ENCODE results near the gene SH2D5.

SH2D5 gene

DNA sequence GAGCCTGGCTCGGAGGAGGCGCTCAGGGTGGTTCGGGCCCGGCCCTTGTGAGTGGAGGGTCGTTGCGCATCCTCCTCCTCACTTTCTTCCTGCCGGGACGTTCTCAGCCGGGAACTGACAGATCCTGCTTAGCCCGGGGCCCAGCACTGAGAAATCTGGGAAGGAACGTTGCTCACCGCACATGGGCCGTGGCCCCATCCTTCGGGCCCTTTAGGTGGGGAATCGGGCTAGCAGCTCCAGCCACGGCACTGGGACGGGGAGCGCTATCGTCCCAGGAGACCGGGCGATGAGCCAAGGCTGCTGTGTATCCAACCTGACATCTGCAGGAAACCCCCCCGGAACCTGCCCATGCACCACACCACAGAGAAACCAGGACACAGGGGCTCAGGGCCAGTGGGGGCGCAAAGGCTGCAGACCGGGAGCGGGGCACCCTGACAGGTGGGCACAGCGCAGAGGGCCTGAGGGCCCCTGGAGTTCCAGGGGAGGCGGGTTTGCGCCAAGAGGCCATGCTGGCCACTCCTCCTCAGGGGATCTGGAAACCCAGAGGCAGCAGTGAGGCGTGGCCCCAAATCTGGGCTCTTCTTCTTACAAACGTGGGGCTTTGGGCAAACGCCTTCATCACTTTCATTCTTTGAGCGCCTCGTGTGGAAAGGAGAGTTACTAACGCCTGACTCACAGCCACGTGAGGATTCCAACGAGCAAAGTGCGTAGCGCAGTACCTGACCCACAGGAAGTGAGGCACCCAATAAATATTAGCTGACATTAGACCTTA, at the start of gene SH2D5:
TSS of gene SH2D5 (minus strand) at position 116 of the 772 bp plus-strand sequence. CDS start 4,659 bp downstream, outside the sequence.
- peak; percentile 87 for DNase-seq

DNA sequence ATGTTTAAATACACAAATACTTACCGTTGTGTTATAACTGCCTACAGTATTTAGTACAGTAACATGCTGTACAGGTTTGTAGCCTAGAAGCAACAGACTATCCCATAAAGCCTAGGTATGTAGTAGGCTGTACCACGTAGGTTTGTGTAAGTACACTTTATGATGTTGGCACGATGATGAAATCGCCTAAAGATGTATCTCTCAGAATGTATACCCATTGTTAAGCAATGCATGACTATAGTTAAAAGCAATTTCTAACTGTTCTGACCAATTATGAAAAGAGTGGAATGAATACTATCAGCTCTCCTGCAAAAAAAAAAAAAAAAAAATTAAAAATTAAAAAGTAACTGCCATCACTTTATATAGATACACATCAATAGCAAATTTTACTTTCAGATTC, 43.2 kb upstream of the SH2D5 start:
- DNase-seq, result no peak

DNA sequence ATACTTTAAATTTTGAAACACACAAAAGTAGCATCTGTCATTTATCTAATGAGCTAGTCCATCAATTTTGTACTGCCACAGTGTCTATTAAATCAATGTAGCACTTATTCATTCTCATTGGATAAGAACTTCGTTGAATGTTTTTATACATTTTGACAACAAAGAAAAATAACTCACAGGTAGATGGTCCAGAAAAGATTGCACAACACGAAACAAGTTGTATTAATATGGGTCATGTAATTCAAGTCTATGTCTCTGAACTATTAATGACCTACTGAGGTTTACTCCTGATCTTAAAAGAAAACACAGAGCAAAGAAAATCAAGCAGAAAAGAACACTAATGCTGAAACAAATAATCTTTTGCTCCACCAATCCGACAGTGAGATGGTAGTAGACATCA, 39.3 kb upstream of the SH2D5 start:
- no peak for DNase-seq

DNA sequence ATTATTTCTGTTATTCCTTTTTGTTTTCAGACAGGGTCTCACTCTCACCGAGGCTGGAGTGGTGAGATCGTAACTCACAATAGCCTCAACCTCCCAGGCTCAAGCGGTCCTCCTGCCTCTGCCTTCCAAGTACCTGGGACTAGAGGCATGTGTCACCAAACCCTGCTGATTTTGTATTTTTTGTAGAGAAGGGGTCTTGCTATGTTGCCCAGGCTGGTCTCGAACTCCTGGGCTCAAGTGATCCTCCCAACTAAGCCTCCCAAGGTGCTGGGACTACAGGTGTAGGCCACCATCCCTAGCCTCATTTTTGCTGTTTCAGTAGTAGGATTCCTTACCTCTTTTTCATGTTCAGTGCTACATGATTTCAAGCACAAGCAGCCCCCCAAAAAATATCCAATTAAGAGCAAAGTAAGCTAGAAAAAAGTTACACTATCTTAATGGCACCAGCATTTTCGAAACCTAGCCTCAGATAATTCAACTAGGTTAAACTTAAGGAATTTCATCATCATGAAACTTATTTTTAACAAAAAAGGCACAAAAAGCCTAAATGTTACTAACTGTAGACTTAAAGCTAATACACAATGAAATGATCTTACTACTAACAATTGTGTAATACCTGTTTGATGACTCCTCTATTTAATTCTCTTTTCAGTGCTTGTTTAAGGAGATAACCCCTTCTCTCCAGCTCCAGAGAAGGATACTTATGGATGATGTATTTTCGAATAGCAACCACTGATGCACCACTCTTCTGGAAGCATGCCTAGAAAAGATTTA, 38.0 kb upstream of the SH2D5 start:
- DNase-seq, result no peak

DNA sequence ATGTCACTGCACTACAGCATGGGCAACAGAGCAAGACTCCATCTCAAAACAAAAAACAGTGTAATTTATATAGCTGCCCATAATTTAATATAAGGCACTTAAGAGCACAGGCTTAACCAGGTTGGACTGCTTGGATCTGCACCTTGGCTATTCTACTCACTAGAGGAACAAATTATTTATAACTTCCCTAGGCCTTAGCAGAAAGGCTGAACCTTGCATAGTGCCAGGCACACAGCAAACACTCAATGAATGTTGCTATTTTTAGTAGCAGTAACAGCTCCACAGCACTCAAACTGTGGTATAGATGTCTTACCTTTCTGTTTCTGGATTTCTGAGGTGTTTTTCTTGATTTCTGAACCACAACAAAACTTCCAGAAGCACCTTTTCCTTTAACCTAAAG, 34.8 kb upstream of the SH2D5 start:
- no peak for DNase-seq

DNA sequence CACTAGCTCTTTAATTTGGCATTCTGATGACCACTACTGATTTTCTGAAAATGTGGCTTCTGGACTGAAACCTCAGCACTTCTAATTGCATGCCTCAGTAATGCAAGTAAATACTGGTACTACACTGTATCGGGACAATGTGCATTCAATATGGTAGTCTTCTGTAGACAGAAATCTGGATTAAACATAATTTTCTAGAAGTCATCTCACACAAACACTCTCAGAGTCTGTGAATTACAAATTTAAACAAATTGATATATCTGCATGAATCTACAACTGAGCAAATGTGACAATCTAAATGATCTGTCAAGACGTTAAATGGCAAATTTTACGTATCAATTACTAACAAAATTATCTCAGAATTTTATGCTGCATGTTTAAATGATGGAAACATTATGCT, 30.9 kb upstream of the SH2D5 start:
- no peak for DNase-seq

DNA sequence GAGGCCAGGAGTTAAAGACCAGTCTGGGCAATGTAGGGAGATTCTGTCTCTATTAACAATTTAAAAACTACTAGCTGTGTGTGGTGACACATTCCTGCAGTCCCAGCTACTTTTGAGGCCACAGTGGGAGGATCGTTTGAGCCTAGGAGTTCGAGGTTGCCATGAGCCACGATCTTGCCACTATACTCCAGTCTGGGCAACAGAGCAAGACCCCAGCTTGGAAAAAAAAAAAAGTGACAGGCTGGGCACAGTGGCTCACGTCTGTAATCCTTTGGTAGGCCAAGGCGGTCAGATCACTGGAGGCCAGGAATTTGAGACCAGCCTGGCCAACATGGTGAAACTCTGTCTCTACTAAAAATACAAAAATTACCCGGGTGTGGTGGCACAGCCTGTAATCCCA, 27.8 kb upstream of the SH2D5 start:
- no peak for DNase-seq

DNA sequence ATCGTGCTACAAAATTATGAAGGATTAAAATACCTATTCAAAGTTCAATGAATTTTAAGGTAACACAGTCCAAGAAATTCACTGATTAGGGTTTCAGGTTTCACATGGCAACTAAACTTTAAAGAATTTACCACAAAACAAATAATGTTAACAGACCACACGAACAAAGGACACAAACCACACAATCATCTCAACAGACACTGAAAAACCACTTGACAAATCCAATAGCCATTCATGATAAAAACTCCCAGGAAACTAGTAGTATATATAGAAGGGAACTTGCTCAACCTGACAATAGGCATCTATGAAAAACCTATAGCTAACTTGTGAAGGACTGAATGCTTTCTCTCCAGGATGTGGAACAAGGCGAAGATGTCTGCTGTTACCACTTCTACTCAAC, 21.1 kb upstream of the SH2D5 start:
- DNase-seq, result no peak

DNA sequence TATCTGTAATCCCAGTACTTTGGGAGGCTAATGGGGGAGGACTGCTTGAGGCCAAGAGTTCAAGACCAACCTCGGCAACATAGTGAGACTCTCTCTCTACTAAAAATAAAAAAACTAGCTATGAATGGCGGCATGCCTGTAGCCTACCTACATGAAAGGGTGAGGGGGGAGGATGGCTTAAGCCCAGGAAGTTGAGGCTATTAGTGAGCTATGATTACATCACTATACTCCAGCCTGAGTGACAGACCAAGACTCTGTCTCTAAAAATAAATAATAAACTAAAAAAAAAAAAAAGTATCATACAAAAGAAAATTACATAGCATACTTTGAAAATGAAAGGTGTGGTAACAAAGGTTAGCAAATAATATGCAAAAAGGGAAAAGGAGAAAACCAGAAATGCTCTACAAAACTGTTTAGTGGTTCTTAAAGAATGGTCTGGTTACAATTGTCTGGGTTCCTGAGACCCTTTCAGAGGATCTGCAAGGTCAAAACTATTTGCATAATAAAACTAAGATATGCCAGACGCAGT, 19.0 kb upstream of the SH2D5 start:
- no peak for DNase-seq

DNA sequence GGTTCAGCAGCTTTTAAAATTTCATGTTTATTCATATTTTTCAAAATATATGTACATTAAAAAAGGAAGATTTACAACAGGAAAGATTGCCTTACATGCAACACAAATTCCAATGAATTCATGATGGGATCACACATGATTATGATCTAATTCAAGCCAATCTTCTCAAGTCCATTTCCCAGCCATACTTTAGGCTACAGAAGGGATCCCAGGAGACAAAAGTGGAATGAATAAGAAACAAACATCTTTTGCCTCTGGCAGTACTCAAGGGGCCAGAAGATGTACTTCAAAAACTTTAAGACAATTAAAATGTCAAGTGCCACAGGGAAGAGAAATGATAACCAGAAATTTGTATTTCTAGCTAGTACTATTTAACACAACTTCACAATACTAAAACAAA, 10.2 kb upstream of the SH2D5 start:
- no peak for DNase-seq

DNA sequence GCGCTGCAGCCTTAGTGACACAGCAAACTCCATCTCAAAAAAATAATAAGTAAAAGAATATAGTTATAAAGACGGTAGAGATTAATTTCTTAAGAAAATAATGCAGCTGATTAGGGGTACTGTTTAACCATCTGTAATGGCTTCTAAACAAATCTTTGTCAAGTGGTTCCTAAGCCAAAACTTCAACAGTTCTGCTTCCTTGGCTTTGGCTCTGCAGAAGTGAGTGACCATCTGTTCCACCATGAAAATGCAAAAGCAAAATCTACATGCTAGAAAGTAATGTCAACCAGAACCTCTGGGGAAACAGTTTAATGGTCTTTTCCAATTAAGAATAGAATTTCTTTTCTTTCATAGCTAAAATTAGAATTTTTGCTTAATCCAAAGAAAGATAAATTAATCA, 8.3 kb upstream of the SH2D5 start:
- no peak for DNase-seq

DNA sequence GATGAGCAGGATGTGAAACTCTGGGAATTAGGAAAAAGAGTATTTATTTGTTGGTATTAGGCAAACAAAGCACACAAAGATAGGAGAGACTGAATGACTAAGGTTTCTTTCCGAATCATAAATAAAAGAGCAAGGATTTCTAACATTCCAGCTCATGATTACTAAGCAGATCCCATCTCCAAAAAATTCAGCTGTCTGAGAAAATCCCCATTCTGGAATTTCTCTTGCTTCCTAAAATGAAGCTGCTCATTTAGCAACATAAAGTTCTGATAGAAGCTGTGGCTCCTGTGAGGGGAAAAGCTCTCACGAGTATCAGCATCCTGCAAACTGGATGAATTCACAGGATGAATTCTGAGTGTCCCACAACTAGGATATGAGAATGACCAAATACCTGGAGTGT, 6.7 kb upstream of the SH2D5 start:
- no peak for DNase-seq

DNA sequence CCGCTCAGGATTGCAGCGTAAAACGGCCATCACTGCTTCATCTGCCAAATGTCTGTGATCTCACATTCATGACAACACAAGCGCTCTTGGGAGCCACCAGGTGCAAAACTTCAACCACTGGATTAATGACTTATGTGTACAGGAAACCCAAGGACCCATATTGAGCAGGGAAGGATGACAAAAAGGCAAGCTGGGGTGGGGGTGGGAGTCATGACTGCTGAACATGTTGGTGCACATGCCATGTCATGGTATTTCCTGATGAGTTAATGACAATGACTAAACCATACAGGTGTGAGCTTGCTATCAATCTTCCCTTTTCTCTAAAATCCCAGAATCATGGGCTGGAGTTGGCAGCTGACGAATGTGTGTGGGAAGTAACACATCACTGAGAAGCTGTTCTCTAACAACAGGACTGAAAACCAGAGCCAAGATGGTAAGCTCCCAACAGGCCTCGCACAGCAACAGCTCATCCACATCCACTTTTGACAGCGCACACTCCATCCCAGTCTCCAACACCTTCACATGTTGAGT, 3.1 kb upstream of the SH2D5 start:
- peak; percentile 34 for DNase-seq

DNA sequence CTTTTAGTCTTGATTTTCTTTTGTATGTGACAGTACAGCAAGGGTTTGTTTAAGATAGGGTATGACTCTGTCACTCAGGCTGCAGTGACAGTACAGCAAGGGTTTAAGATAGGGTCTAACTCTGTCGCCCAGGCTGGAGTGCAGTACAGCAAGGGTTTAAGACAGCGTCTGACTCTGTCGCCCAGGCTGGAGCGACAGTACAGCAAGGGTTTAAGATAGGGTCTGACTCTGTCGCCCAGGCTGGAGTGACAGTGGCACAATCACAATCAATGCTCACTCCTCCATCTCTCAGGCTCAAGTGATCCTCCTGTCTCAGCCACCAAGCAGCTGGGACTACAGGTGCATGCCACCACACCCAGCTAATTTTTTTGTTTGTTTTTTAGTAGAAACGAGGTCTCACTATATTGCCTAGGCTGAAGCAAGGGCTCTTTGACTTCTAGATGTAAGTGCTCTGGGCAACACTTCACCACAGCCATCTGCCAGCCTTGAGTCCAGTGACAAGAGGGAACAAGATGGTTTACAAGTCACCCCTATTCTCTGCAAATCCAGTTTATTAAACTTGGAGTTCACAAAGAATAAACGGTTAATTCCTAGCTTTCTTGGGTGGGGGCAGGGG, 965 bp upstream of the SH2D5 start:
- DNase-seq, result no peak

DNA sequence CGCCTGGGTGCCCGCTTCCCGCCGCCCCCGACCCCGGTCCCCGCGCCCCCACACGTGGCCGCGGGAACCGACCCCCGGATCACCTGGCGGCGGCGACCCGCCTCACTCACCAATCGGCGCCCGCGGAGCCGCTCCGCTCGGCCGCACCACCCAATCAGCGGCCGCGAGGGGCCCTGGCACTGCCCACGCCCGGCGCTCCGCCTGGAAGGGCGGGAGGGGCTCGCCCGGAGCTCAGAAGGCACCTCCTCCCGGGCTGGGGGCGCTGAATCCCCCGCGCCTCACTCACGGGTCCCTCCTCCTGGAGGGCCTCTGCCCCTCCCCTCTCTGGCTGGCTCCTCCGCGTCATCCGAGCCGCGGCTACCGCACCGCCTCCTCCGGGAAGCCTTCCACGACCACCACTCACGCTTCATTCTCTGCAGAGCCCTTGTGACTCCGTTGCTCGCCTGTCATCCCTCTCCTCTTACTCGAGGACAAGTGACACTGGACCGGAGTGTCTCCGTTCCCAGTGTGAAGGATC, 374 bp downstream of the SH2D5 start:
- peak; percentile 72 for DNase-seq

DNA sequence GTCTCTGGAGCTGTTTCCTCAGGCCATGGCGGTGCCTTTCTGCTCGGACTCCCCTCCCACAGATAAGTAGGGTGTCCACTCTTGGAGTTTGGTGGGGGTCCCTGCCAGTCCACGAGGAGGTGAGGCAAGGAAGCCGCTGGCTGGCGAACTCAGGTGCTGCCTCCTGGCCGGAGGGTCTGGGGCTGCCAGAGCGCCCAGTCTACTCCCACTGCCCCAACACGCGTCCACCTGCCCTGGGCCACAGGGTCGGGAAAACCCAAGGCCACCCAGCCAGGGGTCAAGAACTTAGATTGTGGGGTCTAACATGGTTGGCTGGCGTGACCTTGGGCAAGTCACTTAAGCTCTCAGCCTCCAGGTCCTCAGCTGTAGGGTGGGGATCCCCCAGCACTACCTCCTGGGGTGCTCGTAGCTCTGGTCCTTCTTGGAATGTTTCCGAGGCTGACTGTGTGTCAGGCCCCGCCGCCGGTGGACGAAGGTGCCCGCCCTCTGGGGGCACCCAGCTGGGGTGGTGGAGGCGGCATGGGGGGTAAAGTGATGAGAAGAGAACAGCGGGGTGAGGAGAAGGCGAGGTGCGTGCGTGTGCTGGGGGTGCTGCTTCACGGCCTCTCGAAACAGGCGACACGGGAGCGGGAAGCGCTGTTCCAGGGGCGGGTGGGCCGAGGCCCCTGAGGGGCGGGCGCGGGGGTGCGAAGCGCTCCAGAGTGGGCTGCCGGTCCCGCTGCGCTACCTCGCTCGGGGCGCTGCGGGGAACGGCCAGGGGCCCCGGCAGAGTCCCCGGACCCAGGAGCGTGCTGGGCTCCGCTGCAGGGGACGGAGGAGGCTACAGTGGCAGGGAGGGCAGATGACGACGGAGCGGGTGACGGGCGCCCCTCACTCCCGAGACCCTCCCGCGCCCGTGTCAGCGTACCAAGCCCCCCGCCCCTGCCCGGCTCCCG, 1.2 kb downstream of the SH2D5 start:
- no peak for DNase-seq

DNA sequence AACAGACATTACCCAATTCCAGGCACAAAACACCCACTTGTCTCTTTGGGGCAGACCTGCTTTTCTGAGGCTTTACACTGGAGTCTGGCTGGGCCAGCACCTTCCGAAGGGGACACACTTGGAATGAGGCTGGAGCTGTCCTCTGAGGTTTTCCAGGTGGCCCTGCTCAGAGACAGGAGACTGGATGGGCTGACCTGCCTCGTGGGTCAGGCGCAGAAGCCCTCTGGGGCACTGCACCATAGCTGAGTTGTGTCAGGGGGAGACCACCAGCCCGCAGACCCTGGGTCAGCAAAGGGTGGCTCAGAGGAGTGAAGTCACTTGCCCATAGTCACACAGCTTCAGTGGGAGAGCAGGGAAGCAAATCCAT, 1.8 kb downstream of the SH2D5 start:
- no peak for DNase-seq

DNA sequence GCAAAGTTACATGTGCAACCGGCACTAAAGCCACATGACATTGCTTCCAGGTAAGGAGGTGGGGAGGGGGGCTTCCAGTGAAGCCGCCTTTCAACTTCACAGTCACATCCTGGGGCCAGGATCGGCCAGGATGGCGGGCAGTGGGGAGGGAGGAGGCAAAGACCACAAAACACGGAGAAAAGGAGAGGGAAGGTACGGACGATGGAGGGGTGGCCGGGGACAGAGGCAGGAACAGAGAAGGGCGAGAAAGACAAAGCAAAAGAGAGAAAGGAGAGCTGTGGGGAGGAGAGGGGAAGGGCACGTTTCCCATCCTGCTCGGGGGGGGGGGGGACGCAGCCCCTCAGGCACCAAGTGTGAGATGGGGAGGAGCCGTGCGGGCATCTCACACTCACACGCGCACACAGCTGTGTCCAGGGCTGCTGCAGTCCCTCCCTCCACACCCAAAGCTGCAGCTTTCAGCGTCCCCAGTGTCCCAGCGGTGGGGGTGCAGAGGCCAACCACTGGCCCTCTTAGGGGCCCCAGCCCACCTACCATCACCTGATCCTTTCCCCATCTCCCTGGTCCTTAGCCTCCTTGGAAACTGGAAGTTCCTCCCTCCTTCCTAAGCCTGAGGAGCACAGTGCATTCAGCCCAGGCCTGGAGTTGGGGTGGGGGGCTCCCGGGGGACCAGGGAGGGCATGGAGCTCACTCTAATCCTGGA, 2.4 kb downstream of the SH2D5 start:
- DNase-seq, result no peak

DNA sequence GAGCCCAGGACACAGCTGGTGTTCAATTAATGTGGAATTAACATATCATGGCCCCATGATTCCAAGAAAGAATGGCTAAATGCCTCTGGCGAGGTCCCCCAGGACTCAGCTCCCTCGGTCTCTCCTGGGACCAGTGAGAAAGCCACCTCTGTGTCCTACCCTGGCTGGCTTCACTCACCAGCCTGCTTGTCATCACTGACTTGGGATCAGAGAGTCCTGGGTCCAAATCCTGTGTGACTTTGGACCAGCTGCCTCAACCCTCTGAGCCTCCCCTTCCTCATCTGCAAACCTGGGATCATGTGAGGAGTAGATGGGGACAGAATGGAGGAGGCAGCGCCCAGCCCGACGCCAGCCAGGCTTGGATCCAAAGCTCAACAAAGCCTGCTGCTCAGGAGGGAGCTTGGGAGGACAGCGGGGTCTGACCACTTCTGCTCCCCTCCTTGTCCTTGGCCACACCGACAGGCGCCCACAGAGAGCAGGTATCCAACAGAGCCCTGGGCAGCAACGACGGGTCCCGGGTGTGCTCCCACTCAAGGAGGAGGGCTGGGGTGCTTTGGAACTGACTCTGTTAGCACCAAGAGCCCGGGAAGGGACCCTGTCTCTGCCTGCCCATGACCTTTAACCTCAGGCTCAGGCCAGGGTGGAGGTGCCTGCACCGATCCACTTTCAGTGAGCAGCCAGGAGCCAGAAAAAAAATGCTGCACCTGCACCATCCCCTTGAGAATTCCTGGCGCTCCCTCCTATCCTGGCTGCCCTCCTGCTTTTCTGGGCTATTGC, 3.2 kb downstream of the SH2D5 start:
- DNase-seq, result no peak

DNA sequence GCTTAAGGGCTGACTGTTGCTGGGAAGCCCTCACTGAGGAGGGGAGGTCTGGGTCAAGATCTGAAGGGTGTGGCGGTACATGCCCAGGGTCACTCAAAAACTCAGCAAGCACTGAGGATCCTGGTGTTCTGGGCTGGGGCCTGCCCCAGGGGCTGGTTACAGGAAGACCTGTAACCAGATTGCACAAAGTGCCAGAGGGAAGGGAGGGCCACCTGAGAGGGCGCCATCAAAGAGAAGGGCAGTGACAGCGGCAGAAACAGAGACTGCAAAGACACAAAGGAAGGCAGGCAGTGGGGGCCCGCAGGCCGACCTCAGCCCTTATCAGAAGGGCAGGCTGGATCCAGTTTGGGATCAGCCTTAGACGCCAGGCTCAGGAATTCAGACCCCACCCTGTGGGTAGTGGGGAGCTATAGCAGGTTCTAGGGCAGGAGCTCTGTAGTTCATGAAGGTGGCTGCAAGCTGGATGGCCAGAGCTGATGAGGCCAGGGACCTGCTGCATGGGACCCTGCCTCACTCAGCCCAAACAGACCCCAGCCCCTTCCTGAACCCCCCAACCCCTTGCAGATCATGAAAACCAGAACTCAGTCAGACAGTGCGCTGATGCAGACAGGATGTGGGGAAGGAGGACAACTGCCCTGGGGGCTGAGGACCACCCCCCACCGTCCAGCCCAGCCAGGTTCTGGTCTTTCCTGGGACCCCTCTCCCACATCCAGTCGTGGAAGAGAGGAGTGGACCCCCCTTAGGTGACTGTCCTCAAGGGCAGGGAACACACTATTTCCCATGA, 3.9 kb downstream of the SH2D5 start:
- no peak for DNase-seq

Measured in NCI-H510A treated with DMSO at 0.1 percent for 48 hours (cell line).